Transverse colon (tissue), 3 donors: Measurements from ENCODE around the gene ZNF500.

Source experiments
- POLR2A ChIP-seq: fragments of 450-650 bp; IDR thresholded peaks from one replicate; pipeline ENCODE4 v1.6.1; 2016; ENCODE audit warnings: antibody characterized with exemption, mild to moderate bottlenecking, moderate library complexity
- TF ChIP-seq, protein P1 (sequence below), 5 experiments: fragments of 200-600 bp in 3 of 5; fragments of 450-650 bp in 2 of 5; sonication (generic) in 3 of 5; IDR thresholded peaks; 1 replicate in 2 of 5; 2 replicates in 3 of 5; pipeline ENCODE4 v1.5.1; 2016 to 2017; ENCODE audit warnings: antibody characterized with exemption in 5 of 5, inconsistent platforms in 3 of 5, mild to moderate bottlenecking in 2 of 5, moderate library complexity in 1 of 5

DNA sequence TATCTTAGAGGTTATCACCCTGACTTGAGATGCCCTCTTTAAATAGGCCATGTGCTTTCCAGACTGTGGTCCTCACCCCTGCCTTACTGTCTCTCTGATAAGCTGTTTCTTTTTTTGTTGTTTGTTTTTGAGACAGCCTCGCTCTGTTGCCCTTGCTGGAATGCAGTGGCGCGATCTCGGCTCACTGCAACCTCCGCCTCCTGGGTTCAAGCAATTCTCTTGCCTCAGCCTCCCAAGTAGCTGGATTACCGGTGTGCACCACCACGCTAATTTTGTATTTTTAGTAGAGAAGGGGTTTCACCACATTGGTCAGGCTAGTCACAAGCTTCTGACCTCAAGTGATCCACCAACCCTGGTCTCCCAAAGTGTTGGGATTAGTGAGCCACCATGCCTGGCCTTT is 21.9 kb upstream of the ZNF500 start:
- TF ChIP-seq, protein P1, sequence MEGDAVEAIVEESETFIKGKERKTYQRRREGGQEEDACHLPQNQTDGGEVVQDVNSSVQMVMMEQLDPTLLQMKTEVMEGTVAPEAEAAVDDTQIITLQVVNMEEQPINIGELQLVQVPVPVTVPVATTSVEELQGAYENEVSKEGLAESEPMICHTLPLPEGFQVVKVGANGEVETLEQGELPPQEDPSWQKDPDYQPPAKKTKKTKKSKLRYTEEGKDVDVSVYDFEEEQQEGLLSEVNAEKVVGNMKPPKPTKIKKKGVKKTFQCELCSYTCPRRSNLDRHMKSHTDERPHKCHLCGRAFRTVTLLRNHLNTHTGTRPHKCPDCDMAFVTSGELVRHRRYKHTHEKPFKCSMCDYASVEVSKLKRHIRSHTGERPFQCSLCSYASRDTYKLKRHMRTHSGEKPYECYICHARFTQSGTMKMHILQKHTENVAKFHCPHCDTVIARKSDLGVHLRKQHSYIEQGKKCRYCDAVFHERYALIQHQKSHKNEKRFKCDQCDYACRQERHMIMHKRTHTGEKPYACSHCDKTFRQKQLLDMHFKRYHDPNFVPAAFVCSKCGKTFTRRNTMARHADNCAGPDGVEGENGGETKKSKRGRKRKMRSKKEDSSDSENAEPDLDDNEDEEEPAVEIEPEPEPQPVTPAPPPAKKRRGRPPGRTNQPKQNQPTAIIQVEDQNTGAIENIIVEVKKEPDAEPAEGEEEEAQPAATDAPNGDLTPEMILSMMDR (IDR thresholded peaks at IDR 0.05), result no peak
- no peak for TF ChIP-seq POLR2A
